Mucosa of stomach (tissue), 1 donor: ENCODE measurements around the gene DNAJB11.
A peak's percentile ranks its signal among the peaks of the same experiment; 100 is the strongest.
"Not testable (repeated sequence)": the region's sequence is repeated elsewhere in the genome, so short reads cannot be mapped to it uniquely, and the experiment has no call there.

Experiments used
- H3K27me3 ChIP-seq: one replicate; pipeline ENCODE4 v1.7.0; 2013; ENCODE audit warnings: mild to moderate bottlenecking, low read length; ENCODE audit not compliant: control insufficient read depth, insufficient read depth
- H3K36me3 ChIP-seq: one replicate; pipeline ENCODE4 v1.7.0; 2013; ENCODE audit warnings: low read length; ENCODE audit not compliant: control insufficient read depth, insufficient read depth
- H3K4me1 ChIP-seq: one replicate; pipeline ENCODE4 v1.7.0; 2013; ENCODE audit warnings: mild to moderate bottlenecking, low read length; ENCODE audit not compliant: control insufficient read depth, insufficient read depth
- H3K4me3 ChIP-seq: one replicate; pipeline ENCODE4 v1.7.0; 2013; ENCODE audit warnings: low read length
- H3K9ac ChIP-seq: one replicate; pipeline ENCODE4 v1.7.0; 2013; ENCODE audit warnings: mild to moderate bottlenecking, low read length, moderate library complexity
- H3K9me3 ChIP-seq: one replicate; pipeline ENCODE4 v1.7.0; 2013; ENCODE audit warnings: mild to moderate bottlenecking, low read length, moderate library complexity; ENCODE audit not compliant: control insufficient read depth
- donor health status: Pancreatic carcinoma.

DNAJB11 gene

DNA sequence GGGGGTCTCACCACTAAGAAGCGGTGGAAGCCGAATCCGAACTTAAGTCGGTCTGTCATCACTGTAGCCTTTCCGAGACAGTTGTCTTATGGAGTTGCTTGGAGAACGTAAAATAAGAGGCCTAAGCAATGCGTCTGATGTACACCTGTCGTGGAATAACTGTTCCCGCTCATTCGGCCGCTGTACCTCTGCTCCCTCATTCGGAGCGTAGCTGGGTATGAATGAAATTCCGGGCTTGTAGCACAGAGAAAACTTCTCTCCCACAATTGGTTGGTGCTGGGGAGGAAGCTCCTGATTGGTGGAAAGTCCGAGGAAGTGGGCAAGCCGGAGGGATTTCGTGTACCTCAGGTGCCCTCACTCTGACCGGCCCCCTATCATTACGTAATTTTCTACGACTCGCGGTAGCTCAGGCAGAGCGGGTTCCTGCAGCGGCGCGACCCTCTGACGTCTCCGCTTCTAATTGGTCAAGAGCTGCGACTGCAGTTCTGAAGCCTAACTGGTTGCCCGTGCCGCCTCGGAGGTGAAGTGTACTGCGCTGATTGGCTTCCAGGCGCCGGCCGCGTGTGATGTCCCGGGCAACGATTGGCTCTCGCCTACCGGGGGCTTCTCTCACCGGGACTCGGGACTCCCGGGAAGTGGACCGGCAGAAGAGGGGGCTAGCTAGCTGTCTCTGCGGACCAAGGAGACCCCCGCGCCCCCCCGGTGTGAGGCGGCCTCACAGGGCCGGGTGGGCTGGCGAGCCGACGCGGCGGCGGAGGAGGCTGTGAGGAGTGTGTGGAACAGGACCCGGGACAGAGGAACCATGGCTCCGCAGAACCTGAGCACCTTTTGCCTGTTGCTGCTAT, at the start of gene DNAJB11:
DNAJB11 (plus strand) TSS at position 625 of the 845 bp plus-strand sequence; CDS start at position 803, 178 bp downstream.
- H3K4me1 ChIP-seq, result peaks cover 13% of the 10 kb centered on the region
- H3K9me3 ChIP-seq, result no peaks in the 10 kb centered on the region
- no peaks in the 10 kb centered on the region for H3K36me3 ChIP-seq
- no peaks in the 10 kb centered on the region for H3K27me3 ChIP-seq
- H3K9ac ChIP-seq, result peak within 1 kb of the TSS; percentile 91
- peak within 1 kb of the TSS; percentile 91 for H3K4me3 ChIP-seq

DNA sequence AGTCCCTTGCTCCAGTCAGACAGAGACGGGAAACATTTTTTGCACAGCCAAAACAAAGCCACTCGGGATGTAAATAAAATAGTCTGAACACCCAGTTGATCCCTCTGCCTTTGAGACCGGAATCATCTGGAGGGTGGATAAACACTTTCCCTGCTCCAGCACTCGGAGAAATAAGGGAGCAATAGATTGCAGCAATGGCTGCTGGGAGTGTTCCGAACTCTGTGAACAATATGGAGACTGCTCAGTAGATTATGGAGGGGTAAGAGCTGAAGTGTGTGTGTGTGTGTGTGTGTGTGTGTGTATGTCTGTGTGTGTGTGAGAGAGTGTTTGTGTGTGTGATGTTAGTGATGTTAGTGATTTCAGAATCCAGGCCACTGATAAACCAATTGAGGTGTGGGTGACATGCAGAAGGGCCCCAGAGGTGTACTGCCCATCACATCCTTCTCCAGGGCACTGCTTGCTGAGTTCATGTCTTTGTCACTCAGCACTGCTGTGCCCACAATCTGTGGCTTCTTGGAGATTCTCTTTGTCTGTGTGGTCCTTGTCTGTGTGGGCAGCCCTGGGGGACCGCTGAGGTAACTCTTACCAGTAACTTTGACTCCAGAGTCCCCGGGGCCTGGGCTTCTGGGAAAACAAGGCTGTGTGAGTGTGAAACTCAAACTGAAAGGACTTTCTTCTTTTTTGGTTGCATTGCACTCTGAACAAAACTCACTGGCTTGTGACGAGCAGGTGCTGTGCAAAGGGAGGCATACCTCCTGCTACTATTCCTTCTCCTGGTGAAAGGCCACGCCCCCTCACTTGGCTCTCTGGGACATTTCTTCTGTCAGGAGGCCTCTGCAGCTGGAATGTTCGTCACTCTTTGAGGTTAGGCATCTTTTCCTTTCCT, 49.3 kb upstream of the DNAJB11 start:
- no peak overlapping the region for H3K4me3 ChIP-seq
- no peaks in the 10 kb centered on the region for H3K9me3 ChIP-seq
- no peaks in the 10 kb centered on the region for H3K4me1 ChIP-seq
- H3K9ac ChIP-seq, result no peak overlapping the region
- no peaks in the 10 kb centered on the region for H3K36me3 ChIP-seq
- no peaks in the 10 kb centered on the region for H3K27me3 ChIP-seq

DNA sequence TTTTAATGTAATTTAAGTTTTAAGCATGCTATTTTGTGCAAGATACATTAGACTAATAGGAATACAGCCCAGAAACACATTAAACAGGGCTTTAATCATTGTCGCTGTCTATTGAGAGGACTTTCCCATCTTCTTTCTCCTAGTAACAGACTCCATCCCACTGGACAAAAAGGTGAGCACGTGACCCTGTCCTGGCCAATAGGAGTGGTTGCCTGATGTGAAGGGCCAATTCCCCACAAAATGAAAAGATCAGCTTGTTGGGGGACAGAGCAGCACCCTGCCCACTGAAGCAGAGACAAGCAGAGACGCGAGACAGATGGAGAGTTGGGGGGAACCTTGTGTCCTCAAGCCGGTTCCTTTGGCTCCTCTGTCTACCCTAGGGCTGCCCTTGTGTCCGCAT, 47.5 kb upstream of the DNAJB11 start:
- Histone ChIP-seq H3K27me3 (no peaks in the 10 kb centered on the region), H3K4me1 (no peaks in the 10 kb centered on the region), H3K4me3 (no peak overlapping the region)

DNA sequence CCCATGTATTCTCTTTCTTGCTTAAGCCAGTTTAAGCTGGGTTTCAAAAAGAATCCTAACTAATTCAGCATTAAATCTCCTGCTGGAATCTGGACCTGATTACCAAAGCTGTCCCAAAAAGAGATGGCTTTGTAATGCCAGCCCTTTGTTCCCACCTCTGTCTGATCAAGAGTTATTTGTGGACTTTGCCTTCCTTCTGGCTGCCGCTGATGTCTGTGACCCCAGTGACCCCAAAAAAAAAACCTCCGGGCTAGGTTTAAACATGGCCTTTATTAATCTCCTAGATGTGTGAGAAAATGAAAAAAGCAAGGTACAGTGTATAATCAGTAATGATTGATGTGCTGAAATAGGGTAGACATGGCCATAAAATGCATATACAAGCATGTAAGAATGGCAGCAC, 47.1 kb upstream of the DNAJB11 start:
- Histone ChIP-seq H3K27me3 (no peaks in the 10 kb centered on the region), H3K4me1 (no peaks in the 10 kb centered on the region), H3K4me3 (no peak overlapping the region), H3K9me3 (no peaks in the 10 kb centered on the region), H3K36me3 (no peaks in the 10 kb centered on the region), H3K9ac (no peak overlapping the region)

More for the DNA sequence above, 47.5 kb upstream of the DNAJB11 start:
- no peaks in the 10 kb centered on the region for H3K9me3 ChIP-seq
- H3K36me3 ChIP-seq, result no peaks in the 10 kb centered on the region
- no peak overlapping the region for H3K9ac ChIP-seq

DNA sequence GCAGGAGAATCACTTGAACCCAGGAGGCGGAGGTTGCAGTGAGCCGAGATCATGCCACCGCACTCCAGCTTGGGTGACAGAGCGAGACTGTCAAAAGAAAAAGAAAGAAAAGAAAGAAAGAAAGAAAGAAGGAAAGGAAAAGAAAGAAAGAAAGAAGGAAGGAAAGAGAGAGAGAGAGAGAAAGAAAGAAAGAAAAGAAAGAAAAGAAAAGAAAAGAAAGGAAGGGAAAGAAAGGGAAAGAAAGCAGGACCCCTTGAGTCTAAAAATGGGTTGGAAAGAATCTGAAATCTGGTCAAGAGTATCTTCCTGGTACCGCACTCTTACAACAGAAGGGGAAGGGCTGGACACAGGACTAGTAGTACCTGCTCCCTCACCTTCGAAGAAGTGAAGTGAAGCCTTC, 45.9 kb upstream of the DNAJB11 start:
- no peaks in the 10 kb centered on the region for H3K27me3 ChIP-seq
- H3K4me3 ChIP-seq, result no peak overlapping the region
- no peak overlapping the region for H3K9ac ChIP-seq
- H3K9me3 ChIP-seq, result no peaks in the 10 kb centered on the region
- no peaks in the 10 kb centered on the region for H3K36me3 ChIP-seq
- no peaks in the 10 kb centered on the region for H3K4me1 ChIP-seq

DNA sequence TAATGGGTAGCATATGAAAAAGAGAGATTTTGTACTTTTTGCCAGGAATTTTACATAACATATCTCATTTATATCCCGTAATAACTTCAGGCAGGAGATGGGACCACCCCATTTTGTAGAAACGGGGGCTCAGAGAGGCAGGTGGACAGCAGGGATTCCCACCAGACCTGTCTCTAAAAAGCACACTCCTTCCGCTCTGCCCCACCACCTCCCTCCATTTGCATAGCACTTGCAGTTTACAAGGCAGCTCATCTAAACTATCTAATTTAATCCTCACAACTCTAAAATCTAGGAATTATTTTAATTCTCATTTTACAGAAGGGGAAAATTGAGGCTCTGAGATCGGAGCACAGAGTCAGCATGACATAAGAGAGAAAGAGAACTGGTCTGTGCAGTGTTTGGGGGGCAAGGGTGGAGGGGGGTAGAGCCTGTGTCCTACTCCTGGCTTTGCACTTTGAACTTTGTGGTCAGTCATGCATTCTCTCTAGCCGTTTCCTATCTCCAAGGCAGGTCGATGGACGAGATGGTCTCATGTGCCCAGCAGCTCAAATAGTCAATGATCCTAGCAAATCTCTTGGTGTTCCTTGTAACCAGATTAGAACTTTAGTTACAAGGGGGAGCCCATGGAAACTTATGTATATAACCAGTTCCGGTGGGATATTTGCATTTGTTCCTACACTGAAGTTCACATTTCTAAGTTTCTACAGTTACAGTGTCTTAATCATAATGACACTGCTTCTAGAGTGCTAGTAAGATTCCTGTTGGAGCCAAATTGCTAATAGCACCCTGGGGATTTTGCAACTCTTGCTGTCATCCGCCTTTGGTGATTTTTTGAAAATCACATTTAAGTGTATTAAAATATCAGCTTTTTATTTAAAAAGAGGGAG, 44.9 kb upstream of the DNAJB11 start:
- Histone ChIP-seq H3K9me3 (no peaks in the 10 kb centered on the region), H3K4me3 (no peak overlapping the region), H3K4me1 (no peaks in the 10 kb centered on the region), H3K9ac (no peak overlapping the region), H3K27me3 (no peaks in the 10 kb centered on the region), H3K36me3 (no peaks in the 10 kb centered on the region)

DNA sequence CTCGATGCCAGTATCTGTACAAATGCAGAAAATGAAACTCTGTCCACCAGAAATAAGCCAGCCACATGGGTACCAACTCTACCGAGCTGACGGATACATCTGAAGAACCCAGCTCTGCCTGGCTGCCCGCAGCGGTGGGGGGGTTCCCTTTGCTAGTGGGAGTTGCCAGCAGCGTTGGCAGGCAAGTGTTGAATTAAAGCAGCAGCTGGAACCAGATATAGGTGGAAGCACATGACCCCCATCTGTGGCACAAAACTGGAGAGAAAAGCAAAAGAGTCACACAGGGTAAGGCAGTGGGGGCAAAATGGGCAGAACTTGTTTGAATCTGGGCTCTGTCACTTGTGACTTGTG, 44.3 kb upstream of the DNAJB11 start:
- Histone ChIP-seq H3K9me3 (no peaks in the 10 kb centered on the region), H3K9ac (no peak overlapping the region)

DNA sequence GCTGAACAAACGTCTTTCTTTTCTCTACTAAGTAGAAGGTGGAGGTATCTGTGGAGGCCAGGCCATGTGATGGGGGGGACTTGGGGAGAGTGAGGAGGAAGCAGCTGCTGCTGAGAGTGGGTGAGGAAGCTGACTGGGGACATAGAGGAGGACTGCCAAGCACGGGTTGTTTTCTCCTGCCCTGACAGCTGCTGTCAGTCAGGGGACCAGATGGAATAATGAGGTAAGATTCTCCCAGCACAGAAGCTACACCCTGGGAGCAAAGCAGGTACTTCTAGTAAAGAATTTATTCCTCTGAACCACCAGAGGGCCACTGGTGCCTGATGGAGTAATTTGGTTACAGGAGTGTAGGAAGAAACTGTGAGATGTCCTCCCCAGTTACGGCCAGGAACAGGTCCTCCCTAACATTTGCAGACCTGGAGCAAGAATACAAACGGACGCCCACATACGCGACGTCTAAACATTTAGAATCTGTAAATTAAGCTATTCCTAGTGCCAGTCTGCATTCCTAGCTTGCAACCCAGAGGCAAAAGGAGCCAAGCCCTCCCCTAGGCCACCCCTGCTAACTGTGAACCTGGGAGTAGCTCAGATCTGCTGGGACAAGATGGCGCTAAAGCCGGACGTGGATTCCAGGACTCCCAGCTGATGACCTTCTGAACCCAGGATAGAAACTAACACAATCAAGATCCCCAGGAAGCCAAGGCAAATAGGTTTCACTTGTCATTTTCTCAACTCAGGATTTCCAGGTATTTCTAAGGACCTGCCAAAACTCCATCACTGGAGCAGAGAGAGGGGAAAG, 41.1 kb upstream of the DNAJB11 start:
- Histone ChIP-seq H3K36me3 (no peaks in the 10 kb centered on the region), H3K9ac (no peak overlapping the region), H3K9me3 (no peaks in the 10 kb centered on the region), H3K4me3 (no peak overlapping the region), H3K4me1 (no peaks in the 10 kb centered on the region), H3K27me3 (no peaks in the 10 kb centered on the region)

More for the DNA sequence above, 44.3 kb upstream of the DNAJB11 start:
- Histone ChIP-seq H3K36me3 (no peaks in the 10 kb centered on the region), H3K4me1 (no peaks in the 10 kb centered on the region), H3K4me3 (no peak overlapping the region), H3K27me3 (no peaks in the 10 kb centered on the region)

DNA sequence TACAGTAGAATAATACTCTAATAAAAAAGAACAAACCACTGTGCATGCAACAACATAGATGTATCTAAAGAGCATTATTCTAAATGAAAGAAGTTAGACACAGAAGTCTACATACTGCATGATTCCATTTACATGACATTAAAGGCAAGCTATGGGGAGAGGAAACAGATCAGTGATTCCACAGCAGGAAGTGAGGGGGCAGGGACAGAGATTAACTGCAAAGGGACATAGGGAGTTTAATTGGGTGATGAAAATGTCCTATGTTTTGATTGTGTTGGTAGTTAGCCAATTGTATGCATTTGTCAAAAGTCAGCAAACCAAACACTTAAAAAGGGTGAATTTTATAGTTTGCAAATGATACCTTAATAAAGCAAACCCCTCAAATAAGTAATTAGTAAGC, 40.1 kb upstream of the DNAJB11 start:
- Histone ChIP-seq H3K27me3 (no peaks in the 10 kb centered on the region), H3K4me1 (no peaks in the 10 kb centered on the region), H3K9me3 (no peaks in the 10 kb centered on the region), H3K9ac (no peak overlapping the region), H3K4me3 (no peak overlapping the region), H3K36me3 (no peaks in the 10 kb centered on the region)

DNA sequence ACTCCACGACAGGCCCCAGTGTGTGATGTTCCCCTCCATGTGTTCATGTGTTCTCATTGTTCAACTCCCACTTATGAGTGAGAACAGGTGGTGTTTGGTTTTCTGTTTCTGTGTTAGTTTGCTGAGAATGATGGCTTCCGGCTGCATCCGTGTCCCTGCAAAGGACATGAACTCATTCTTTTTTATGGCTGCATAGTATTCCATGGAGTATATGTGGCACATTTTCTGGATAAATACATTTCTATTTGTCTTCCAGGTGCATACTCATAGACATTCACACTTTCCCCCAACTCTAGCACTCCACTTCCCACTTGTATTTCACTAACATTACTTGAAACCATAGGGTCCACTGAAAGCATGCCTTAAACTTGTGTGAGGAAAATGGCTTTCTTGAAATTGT, 38.8 kb upstream of the DNAJB11 start:
- H3K4me1 ChIP-seq, H3K9ac ChIP-seq, H3K4me3 ChIP-seq, H3K9me3 ChIP-seq, H3K27me3 ChIP-seq, H3K36me3 ChIP-seq: not testable (repeated sequence)

DNA sequence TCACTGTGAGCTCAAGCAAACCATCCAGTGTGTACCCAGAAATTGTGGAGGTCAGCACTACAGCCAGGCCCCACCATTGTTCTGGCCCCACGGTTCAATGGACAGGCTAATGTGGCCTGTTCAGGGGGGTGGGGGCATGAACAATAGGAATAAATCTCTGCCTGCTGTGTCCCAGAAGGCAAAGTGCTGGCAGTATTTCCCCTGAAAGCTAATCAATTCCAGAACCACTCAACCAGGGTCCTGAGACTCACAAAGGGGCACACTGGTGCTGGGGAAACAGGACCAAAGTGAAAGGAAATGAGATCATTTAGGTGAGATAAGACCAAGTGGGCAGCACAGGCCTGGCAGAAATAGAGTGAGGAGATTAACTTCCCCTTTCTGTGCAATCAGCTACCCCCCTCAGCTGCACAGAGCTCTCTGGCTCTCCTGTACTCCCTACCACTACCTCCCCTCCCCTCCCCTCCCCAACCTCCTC, 37.9 kb upstream of the DNAJB11 start:
- Histone ChIP-seq H3K9ac (no peak overlapping the region), H3K36me3 (no peaks in the 10 kb centered on the region), H3K9me3 (no peaks in the 10 kb centered on the region)

More for the DNA sequence above, 37.9 kb upstream of the DNAJB11 start:
- Histone ChIP-seq H3K27me3 (no peaks in the 10 kb centered on the region), H3K4me3 (no peak overlapping the region), H3K4me1 (no peaks in the 10 kb centered on the region)
